K562 (cell line): Measurements from ENCODE around the gene DCUN1D3. TPM values are rescaled to one million over a fixed set of nuclear protein-coding genes. Genes with fewer than 3 reads are reported as not detected.

Experiments
- C11orf30 ChIP-seq: fragments of 450-650 bp; IDR thresholded peaks from 2 replicates; pipeline ENCODE4 v1.6.1; 2016; ENCODE audit warnings: low read depth, mild to moderate bottlenecking
- CBX5 ChIP-seq: IDR thresholded peaks from 2 replicates; pipeline ENCODE4 v1.6.1; 2014; ENCODE audit warnings: low read depth, borderline replicate concordance
- CCNT2 ChIP-seq: IDR thresholded peaks from 2 replicates; pipeline ENCODE4 v1.6.1; 2011; ENCODE audit warnings: borderline replicate concordance, low read depth, mild to moderate bottlenecking, moderate library complexity, mixed read lengths, low read length; ENCODE audit not compliant: insufficient read length; ENCODE audit errors: extremely low read depth
- CHD4 ChIP-seq: fragments of 200-600 bp; sonication (generic); IDR thresholded peaks from 3 replicates; pipeline ENCODE4 v1.6.1; 2012; ENCODE audit warnings: low read depth, mild to moderate bottlenecking, mixed read lengths, low read length, inconsistent platforms; ENCODE audit not compliant: insufficient read depth, insufficient replicate concordance, poor library complexity, severe bottlenecking
- EP400 ChIP-seq: fragments of 450-650 bp; IDR thresholded peaks from 2 replicates; pipeline ENCODE4 v1.6.1; 2017; ENCODE audit warnings: antibody characterized with exemption, mild to moderate bottlenecking, moderate library complexity
- GTF2E2 ChIP-seq: fragments of 200-800 bp; sonication (Bioruptor generic); IDR thresholded peaks from 2 replicates; pipeline ENCODE4 v1.6.1; 2016; ENCODE audit warnings: missing genetic modification characterization, missing compliant biosample characterization
- HEY1 ChIP-seq: fragments of 250-450 bp; sonication (Bioruptor Pico); IDR thresholded peaks from 2 replicates; pipeline ENCODE4 v1.5.0; 2020; ENCODE audit warnings: mild to moderate bottlenecking, moderate library complexity, borderline replicate concordance
- MTA1 ChIP-seq: fragments of 450-650 bp; IDR thresholded peaks from 2 replicates; pipeline ENCODE4 v1.6.1; 2017; ENCODE audit warnings: borderline replicate concordance
- SAFB2 ChIP-seq: fragments of 200-400 bp; formaldehyde crosslinking; IDR thresholded peaks from 2 replicates; pipeline ENCODE4 v1.6.1; 2018; ENCODE audit warnings: borderline replicate concordance, low read length, low read depth, moderate library complexity; ENCODE audit not compliant: severe bottlenecking
- SMARCE1 ChIP-seq: fragments of 450-650 bp; IDR thresholded peaks from 2 replicates; pipeline ENCODE4 v1.7.1; 2016; ENCODE audit warnings: mild to moderate bottlenecking
- STAT5A ChIP-seq: IDR thresholded peaks from 2 replicates; pipeline ENCODE4 v1.6.1; 2012; ENCODE audit warnings: low read length, inconsistent platforms, borderline replicate concordance
- TBL1XR1 ChIP-seq, 2 experiments: IDR thresholded peaks; 2 replicates each; pipeline ENCODE4 v1.6.1; 2012; ENCODE audit warnings: improper control_type of control experiment in 2 of 2, low read length in 2 of 2, mild to moderate bottlenecking in 1 of 2
- YBX1 ChIP-seq: fragments of 450-650 bp; IDR thresholded peaks from 2 replicates; pipeline ENCODE4 v1.7.1; 2016; ENCODE audit warnings: mild to moderate bottlenecking
- ZBTB1 ChIP-seq: sonication (generic); formaldehyde crosslinking; IDR thresholded peaks from 2 replicates; pipeline ENCODE4 v1.8.1; 2023; ENCODE audit warnings: missing genetic modification reagents, low read depth, mild to moderate bottlenecking, borderline replicate concordance
- ZKSCAN1 ChIP-seq: fragments of 150-350 bp; IDR thresholded peaks from 2 replicates; pipeline ENCODE4 v1.6.1; 2016; ENCODE audit warnings: low read depth, low read length
- ZNF124 ChIP-seq: sonication (generic); formaldehyde crosslinking; IDR thresholded peaks from 2 replicates; pipeline ENCODE4 v1.8.1; 2022; ENCODE audit warnings: missing genetic modification reagents
- ZNF561 ChIP-seq: fragments of 450-650 bp; formaldehyde crosslinking; conservative IDR thresholded peaks from 2 replicates; pipeline ENCODE4 v1.4.0; 2020; ENCODE audit warnings: mild to moderate bottlenecking, moderate library complexity
- polyA plus RNA-seq, 8 experiments: library from polyadenylated mRNA; depleted of rRNA in 4 of 8; stranded (reverse) in 5 of 8; unstranded in 3 of 8; fragments of >200 nt; fragmentation: Nextera tagmentation in 2 of 8; fragmentation: Illumina TruSeq in 1 of 8; extraction: Ambion mirVana in 2 of 8; extraction: Trizol in 1 of 8; gene quantifications; 2 replicates each; pipeline versions ENCODE4 v1.2.1 to v1.2.3, GENCODE V29; 2011 to 2014; ENCODE audit warnings: inconsistent platforms in 1 of 8, missing spikeins in 1 of 8
- total RNA-seq, 7 experiments: library from RNA; depleted of rRNA in 6 of 7; stranded (reverse); fragments of >200 nt in 6 of 7; fragmentation: Illumina TruSeq in 2 of 7; extraction: Trizol in 2 of 7; gene quantifications; 2 replicates each; pipeline versions ENCODE4 v1.2.1 to v1.2.3, GENCODE V29; 2011 to 2021; ENCODE audit warnings: low replicate concordance in 1 of 7
- TF ChIP-seq, protein P1 (sequence below): sonication (generic); formaldehyde crosslinking; IDR thresholded peaks from 2 replicates; pipeline ENCODE4 v1.8.1; 2023; ENCODE audit warnings: mild to moderate bottlenecking, missing genetic modification reagents
- TF ChIP-seq, protein P2 (sequence below): sonication (generic); IDR thresholded peaks from 2 replicates; pipeline ENCODE4 v1.6.1; 2016
- TF ChIP-seq, protein P3 (sequence below), 2 experiments: IDR thresholded peaks; 2 replicates each; pipeline ENCODE4 v1.6.1; 2011; ENCODE audit warnings: borderline replicate concordance in 1 of 2, control low read depth in 1 of 2, low read depth in 1 of 2, low read length in 1 of 2, mild to moderate bottlenecking in 1 of 2, mixed read lengths in 1 of 2, moderate library complexity in 1 of 2; ENCODE audit not compliant: insufficient read depth in 1 of 2, insufficient read length in 1 of 2, poor library complexity in 1 of 2, severe bottlenecking in 1 of 2; ENCODE audit errors: extremely low read depth in 1 of 2
- TF ChIP-seq, protein P4 (sequence below): fragments of 450-650 bp; IDR thresholded peaks from 2 replicates; pipeline ENCODE4 v1.6.1; 2016; ENCODE audit warnings: low read depth, mild to moderate bottlenecking, moderate library complexity
- TF ChIP-seq, protein P5 (sequence below): sonication (generic); formaldehyde crosslinking; IDR thresholded peaks from 2 replicates; pipeline ENCODE4 v1.9.0; 2022; ENCODE audit warnings: mild to moderate bottlenecking, missing genetic modification reagents
- TF ChIP-seq, protein P6 (sequence below): fragments of 250-450 bp; sonication (Bioruptor Pico); IDR thresholded peaks from 2 replicates; pipeline ENCODE4 v1.8.0; 2021; ENCODE audit warnings: moderate library complexity, mild to moderate bottlenecking, inconsistent platforms

The DCUN1D3 gene
- total and polyA plus RNA-seq, 9 of the 15 experiments (the other 6 are each of a cell fraction or from before 2014, with no cell fraction given): 1.0 to 4.7 (median 2.2) TPM

DNA sequence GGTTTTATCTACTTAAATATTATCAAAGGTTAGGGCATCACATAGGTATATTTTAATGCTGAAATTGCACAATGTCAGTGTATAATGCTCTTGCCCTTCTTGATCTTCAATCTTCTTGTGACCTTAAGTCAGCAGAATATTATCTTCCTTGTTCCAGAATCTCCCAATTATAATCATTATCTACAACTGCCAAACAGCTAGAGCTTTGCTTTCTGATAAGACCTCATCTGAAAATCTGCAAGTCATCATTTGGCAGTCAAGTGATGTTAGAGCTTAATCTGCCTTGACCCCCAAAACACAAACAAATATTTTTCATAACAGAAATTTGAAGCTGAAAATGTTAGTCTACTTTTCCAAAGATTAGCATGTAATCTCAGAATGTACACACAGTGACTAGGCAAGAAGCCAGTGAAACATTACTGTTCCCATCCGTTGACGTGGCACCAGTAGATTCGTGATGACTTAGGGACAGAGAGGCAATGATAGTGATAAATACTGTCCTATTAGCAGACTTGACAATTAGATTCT lies 74.1 kb downstream of the DCUN1D3 start (continued):
- TF ChIP-seq ZNF561 (CRISPR knock-in tag): no peak
- peak; percentile 55 for TF ChIP-seq CCNT2
- TF ChIP-seq SMARCE1: peak; percentile 95
- 0 out of 2 replicates have a peak, but pooled peaks have one; percentile 29 for TF ChIP-seq HEY1 (CRISPR knock-in tag)
- TF ChIP-seq, protein P1, sequence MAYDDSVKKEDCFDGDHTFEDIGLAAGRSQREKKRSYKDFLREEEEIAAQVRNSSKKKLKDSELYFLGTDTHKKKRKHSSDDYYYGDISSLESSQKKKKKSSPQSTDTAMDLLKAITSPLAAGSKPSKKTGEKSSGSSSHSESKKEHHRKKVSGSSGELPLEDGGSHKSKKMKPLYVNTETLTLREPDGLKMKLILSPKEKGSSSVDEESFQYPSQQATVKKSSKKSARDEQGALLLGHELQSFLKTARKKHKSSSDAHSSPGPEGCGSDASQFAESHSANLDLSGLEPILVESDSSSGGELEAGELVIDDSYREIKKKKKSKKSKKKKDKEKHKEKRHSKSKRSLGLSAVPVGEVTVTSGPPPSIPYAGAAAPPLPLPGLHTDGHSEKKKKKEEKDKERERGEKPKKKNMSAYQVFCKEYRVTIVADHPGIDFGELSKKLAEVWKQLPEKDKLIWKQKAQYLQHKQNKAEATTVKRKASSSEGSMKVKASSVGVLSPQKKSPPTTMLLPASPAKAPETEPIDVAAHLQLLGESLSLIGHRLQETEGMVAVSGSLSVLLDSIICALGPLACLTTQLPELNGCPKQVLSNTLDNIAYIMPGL (CRISPR knock-in tag): no peak
- TF ChIP-seq, protein P2, sequence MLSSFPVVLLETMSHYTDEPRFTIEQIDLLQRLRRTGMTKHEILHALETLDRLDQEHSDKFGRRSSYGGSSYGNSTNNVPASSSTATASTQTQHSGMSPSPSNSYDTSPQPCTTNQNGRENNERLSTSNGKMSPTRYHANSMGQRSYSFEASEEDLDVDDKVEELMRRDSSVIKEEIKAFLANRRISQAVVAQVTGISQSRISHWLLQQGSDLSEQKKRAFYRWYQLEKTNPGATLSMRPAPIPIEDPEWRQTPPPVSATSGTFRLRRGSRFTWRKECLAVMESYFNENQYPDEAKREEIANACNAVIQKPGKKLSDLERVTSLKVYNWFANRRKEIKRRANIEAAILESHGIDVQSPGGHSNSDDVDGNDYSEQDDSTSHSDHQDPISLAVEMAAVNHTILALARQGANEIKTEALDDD: peak; percentile 65; the same call in 1 of the 2 replicates
- no peak for TF ChIP-seq ZNF124 (CRISPR knock-in tag)
- no peak for TF ChIP-seq YBX1
- TF ChIP-seq, protein P3, sequence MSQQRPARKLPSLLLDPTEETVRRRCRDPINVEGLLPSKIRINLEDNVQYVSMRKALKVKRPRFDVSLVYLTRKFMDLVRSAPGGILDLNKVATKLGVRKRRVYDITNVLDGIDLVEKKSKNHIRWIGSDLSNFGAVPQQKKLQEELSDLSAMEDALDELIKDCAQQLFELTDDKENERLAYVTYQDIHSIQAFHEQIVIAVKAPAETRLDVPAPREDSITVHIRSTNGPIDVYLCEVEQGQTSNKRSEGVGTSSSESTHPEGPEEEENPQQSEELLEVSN (IDR thresholded peaks at IDR 0.05; ENCODE audit: borderline replicate concordance in 1 of 2, extremely low read depth in 1 of 2, insufficient read depth in 1 of 2, insufficient read length in 1 of 2, low read depth in 1 of 2, low read length in 1 of 2, poor library complexity in 1 of 2, severe bottlenecking in 1 of 2): no peak
- no peak for TF ChIP-seq CBX5
- TF ChIP-seq, protein P4, sequence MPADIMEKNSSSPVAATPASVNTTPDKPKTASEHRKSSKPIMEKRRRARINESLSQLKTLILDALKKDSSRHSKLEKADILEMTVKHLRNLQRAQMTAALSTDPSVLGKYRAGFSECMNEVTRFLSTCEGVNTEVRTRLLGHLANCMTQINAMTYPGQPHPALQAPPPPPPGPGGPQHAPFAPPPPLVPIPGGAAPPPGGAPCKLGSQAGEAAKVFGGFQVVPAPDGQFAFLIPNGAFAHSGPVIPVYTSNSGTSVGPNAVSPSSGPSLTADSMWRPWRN: peak; percentile 91
- TF ChIP-seq TBL1XR1 (IDR thresholded peaks at IDR 0.05; ENCODE audit: low read length in 2 of 2): peak in 1 of 2 experiments; percentile 84; a peak in 1 of 4 replicates
- no peak for TF ChIP-seq ZKSCAN1
- TF ChIP-seq CHD4: no peak
- no peak for TF ChIP-seq ZBTB1 (CRISPR knock-in tag)
- peak; percentile 68 for TF ChIP-seq STAT5A
- TF ChIP-seq, protein P5, sequence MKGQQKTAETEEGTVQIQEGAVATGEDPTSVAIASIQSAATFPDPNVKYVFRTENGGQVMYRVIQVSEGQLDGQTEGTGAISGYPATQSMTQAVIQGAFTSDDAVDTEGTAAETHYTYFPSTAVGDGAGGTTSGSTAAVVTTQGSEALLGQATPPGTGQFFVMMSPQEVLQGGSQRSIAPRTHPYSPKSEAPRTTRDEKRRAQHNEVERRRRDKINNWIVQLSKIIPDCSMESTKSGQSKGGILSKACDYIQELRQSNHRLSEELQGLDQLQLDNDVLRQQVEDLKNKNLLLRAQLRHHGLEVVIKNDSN (CRISPR knock-in tag): no peak
- TF ChIP-seq MTA1: peak; percentile 91; the same call in 1 of the 2 replicates
- TF ChIP-seq, protein P6, sequence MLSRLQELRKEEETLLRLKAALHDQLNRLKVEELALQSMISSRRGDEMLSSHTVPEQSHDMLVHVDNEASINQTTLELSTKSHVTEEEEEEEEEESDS (CRISPR knock-in tag): no peak
- no peak for TF ChIP-seq SAFB2
- peak; percentile 98 for TF ChIP-seq C11orf30
- 0 out of 2 replicates have a peak, but pooled peaks have one; percentile 24 for TF ChIP-seq GTF2E2 (tag)
- TF ChIP-seq EP400: peak; percentile 72; the same call in 1 of the 2 replicates
